HepG2 (cell line): ENCODE measurements around the gene ELAVL3. TPM values are rescaled to one million over a fixed set of nuclear protein-coding genes. Genes with fewer than 3 reads are reported as not detected.

Experiments
- AGO2 ChIP-seq: fragments of 200-400 bp; formaldehyde crosslinking; optimal IDR thresholded peaks from 2 replicates; pipeline ENCODE3; 2017; ENCODE audit warnings: mild to moderate bottlenecking, low read depth, low read length, moderate library complexity
- CHCHD3 ChIP-seq: sonication (generic); formaldehyde crosslinking; IDR thresholded peaks from 2 replicates; pipeline ENCODE4 v1.8.0; 2022; ENCODE audit warnings: mild to moderate bottlenecking, missing genetic modification reagents, moderate library complexity
- CREB1 ChIP-seq, 2 experiments: fragments of 450-650 bp in 1 of 2; IDR thresholded peaks; 2 replicates each; pipeline ENCODE4 v1.6.1; 2016 to 2017; ENCODE audit warnings: control low read depth in 1 of 2, mild to moderate bottlenecking in 1 of 2, missing compliant biosample characterization in 1 of 2, missing genetic modification characterization in 1 of 2
- EEA1 ChIP-seq: sonication (generic); formaldehyde crosslinking; IDR thresholded peaks from 2 replicates; pipeline ENCODE4 v1.5.1; 2020; ENCODE audit warnings: mild to moderate bottlenecking, missing genetic modification reagents, borderline replicate concordance
- ELK4 ChIP-seq: sonication (generic); formaldehyde crosslinking; IDR thresholded peaks from 2 replicates; pipeline ENCODE4 v1.9.0; 2021; ENCODE audit warnings: missing genetic modification reagents, borderline replicate concordance
- GABPA ChIP-seq, 2 experiments: IDR thresholded peaks; 2 replicates each; pipeline ENCODE4 v1.6.1; 2011 to 2016; ENCODE audit warnings: low read depth in 2 of 2, low read length in 1 of 2, missing biosample characterization in 1 of 2, missing genetic modification characterization in 1 of 2
- HDAC1 ChIP-seq: sonication (generic); formaldehyde crosslinking; IDR thresholded peaks from 2 replicates; pipeline ENCODE4 v1.5.1; 2020; ENCODE audit warnings: mild to moderate bottlenecking, missing genetic modification reagents
- MXI1 ChIP-seq: IDR thresholded peaks from 3 replicates; pipeline ENCODE4 v1.6.1; 2012; ENCODE audit warnings: low read depth, low read length, inconsistent platforms, borderline replicate concordance
- NR2F1 ChIP-seq, 2 experiments: fragments of 450-650 bp in 1 of 2; formaldehyde crosslinking in 1 of 2; IDR thresholded peaks; 2 replicates each; pipeline versions ENCODE4 v1.5.0 to v1.6.1; 2016 to 2020; ENCODE audit warnings: mild to moderate bottlenecking in 1 of 2, missing compliant biosample characterization in 1 of 2, missing genetic modification reagents in 1 of 2, moderate library complexity in 1 of 2
- NR2F2 ChIP-seq: IDR thresholded peaks from 2 replicates; pipeline ENCODE4 v1.6.1; 2012; ENCODE audit warnings: low read depth, inconsistent platforms, borderline replicate concordance
- PCBP1 ChIP-seq: fragments of 200-400 bp; formaldehyde crosslinking; IDR thresholded peaks from 2 replicates; pipeline ENCODE4 v1.6.1; 2017; ENCODE audit warnings: mild to moderate bottlenecking, low read depth, low read length, borderline replicate concordance
- SALL2 ChIP-seq: sonication (generic); formaldehyde crosslinking; IDR thresholded peaks from 2 replicates; pipeline ENCODE4 v1.8.1; 2023; ENCODE audit warnings: mild to moderate bottlenecking, missing genetic modification reagents, inconsistent platforms
- SIN3B ChIP-seq: fragments of 150-350 bp; IDR thresholded peaks from 2 replicates; pipeline ENCODE4 v1.6.1; 2014; ENCODE audit warnings: low read length
- SMAD3 ChIP-seq: sonication (generic); formaldehyde crosslinking; IDR thresholded peaks from 2 replicates; pipeline ENCODE4 v1.4.0; 2020; ENCODE audit warnings: missing genetic modification reagents
- TFDP1 ChIP-seq: IDR thresholded peaks from 2 replicates; pipeline ENCODE4 v1.6.1; 2016; ENCODE audit warnings: missing compliant biosample characterization, missing genetic modification reagents, borderline replicate concordance
- ZBTB33 ChIP-seq: sonication (generic); formaldehyde crosslinking; IDR thresholded peaks from 2 replicates; pipeline ENCODE4 v1.4.0; 2020; ENCODE audit warnings: missing genetic modification reagents
- ZFX ChIP-seq: sonication (generic); formaldehyde crosslinking; IDR thresholded peaks from 2 replicates; pipeline ENCODE4 v1.4.0; 2020; ENCODE audit warnings: mild to moderate bottlenecking, low read depth, missing genetic modification reagents, moderate library complexity
- ZNF441 ChIP-seq: sonication (generic); formaldehyde crosslinking; IDR thresholded peaks from 2 replicates; pipeline ENCODE4 v1.7.0; 2021; ENCODE audit warnings: missing genetic modification reagents, borderline replicate concordance
- ZNF607 ChIP-seq: sonication (generic); formaldehyde crosslinking; IDR thresholded peaks from 2 replicates; pipeline ENCODE4 v1.5.1; 2020; ENCODE audit warnings: missing genetic modification reagents, mild to moderate bottlenecking, borderline replicate concordance
- ZNF792 ChIP-seq: IDR thresholded peaks from 2 replicates; pipeline ENCODE4 v1.6.1; 2016
- ZSCAN12 ChIP-seq: sonication (generic); formaldehyde crosslinking; IDR thresholded peaks from 2 replicates; pipeline ENCODE4 v1.9.0; 2021; ENCODE audit warnings: mild to moderate bottlenecking, missing genetic modification reagents
- polyA plus RNA-seq, 8 experiments: library from polyadenylated mRNA; depleted of rRNA in 3 of 8; stranded (reverse) in 7 of 8; unstranded in 1 of 8; fragments of >200 nt; fragmentation: Illumina TruSeq in 4 of 8; extraction: Trizol in 4 of 8; gene quantifications; 2 replicates each; pipeline versions ENCODE4 v1.2.1 to v1.2.3, GENCODE V29; 2011 to 2016; ENCODE audit warnings: low read depth in 4 of 8, missing spikeins in 1 of 8, mixed read lengths in 1 of 8; ENCODE audit not compliant: insufficient read depth in 1 of 8
- total RNA-seq, 5 experiments: library from RNA; depleted of rRNA; stranded (reverse); fragments of >200 nt; fragmentation: Illumina TruSeq; extraction: Trizol; gene quantifications; 2 replicates each; pipeline ENCODE4 v1.2.3, GENCODE V29; 2016; ENCODE audit warnings: low read depth in 1 of 5
- TF ChIP-seq, protein P1 (sequence below): sonication (generic); formaldehyde crosslinking; IDR thresholded peaks from 2 replicates; pipeline ENCODE4; 2020; ENCODE audit warnings: missing genetic modification reagents, mild to moderate bottlenecking, borderline replicate concordance

The ELAVL3 gene
- total and polyA plus RNA-seq, 2 of the 13 experiments (the other 11 are each of a cell fraction or from before 2014, with no cell fraction given), result 0.03 TPM; not detected in 1

DNA sequence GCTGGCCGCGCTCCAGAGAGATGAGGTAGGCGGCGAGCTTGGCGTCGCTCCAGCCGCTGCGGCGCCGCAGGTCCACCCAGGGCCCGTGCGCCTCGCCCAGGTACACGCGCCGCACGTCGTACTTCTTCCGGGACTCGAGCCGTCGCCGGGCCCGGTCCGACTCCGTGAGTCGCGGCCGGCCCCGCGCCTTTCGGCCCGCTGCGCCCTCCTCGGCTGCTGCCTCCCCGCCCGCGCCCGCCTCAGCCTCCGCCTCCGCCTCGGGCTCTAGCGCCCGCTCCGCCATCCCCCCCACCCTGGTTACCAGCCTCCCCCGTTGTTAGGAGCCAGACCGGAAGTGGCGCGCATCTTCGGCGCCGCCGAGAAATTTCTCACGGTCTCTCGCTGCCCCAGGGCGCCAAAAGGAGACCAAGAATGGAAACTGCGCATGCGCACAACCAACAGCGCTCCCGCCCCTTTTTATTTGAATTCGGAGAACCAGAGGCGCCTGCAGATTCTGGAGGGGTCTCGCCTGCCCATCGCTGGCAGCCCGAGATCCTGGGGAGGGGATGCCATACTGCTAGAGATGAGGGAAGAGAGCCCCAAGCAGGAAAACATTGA is 24.8 kb upstream of the ELAVL3 start, which contains the start of gene ZNF653 (continued):
- TF ChIP-seq SALL2 (CRISPR knock-in tag) (peak; percentile 68; the same call in 1 of the 2 replicates), ELK4 (no peak), ZNF607 (CRISPR knock-in tag) (peak; percentile 25), CREB1 (IDR thresholded peaks at IDR 0.05) (peak; percentile 90), CREB1 (CRISPR knock-in tag; IDR thresholded peaks at IDR 0.05) (peak; percentile 98), HDAC1 (CRISPR knock-in tag) (peak; percentile 52), SIN3B (peak; percentile 52; the same call in 1 of the 2 replicates), CHCHD3 (CRISPR knock-in tag) (peak; percentile 58; the same call in 1 of the 2 replicates), ZFX (CRISPR knock-in tag) (peak; percentile 88), AGO2 (peak; percentile 96), EEA1 (CRISPR knock-in tag) (peak; percentile 52; the same call in 1 of the 2 replicates), NR2F1 (CRISPR knock-in tag; IDR thresholded peaks at IDR 0.05) (no peak), NR2F2 (0 out of 2 replicates have a peak, but pooled peaks have one; percentile 14), PCBP1 (peak; percentile 23; the same call in 1 of the 2 replicates), MXI1 (peak; percentile 100), ZBTB33 (0 out of 2 replicates have a peak, but pooled peaks have one; percentile 17), ZSCAN12 (CRISPR knock-in tag) (0 out of 2 replicates have a peak, but pooled peaks have one; percentile 33), SMAD3 (CRISPR knock-in tag) (no peak), ZNF792 (CRISPR knock-in tag) (peak; percentile 21; the same call in 1 of the 2 replicates), TFDP1 (CRISPR knock-in tag) (peak; percentile 76; the same call in 1 of the 2 replicates), ZNF441 (CRISPR knock-in tag) (peak; percentile 26; the same call in 1 of the 2 replicates), GABPA (IDR thresholded peaks at IDR 0.05; ENCODE audit: low read depth, low read length) (peak; percentile 72), GABPA (CRISPR knock-in tag; IDR thresholded peaks at IDR 0.05; ENCODE audit: low read depth) (peak; percentile 95)
- TF ChIP-seq, protein P1, sequence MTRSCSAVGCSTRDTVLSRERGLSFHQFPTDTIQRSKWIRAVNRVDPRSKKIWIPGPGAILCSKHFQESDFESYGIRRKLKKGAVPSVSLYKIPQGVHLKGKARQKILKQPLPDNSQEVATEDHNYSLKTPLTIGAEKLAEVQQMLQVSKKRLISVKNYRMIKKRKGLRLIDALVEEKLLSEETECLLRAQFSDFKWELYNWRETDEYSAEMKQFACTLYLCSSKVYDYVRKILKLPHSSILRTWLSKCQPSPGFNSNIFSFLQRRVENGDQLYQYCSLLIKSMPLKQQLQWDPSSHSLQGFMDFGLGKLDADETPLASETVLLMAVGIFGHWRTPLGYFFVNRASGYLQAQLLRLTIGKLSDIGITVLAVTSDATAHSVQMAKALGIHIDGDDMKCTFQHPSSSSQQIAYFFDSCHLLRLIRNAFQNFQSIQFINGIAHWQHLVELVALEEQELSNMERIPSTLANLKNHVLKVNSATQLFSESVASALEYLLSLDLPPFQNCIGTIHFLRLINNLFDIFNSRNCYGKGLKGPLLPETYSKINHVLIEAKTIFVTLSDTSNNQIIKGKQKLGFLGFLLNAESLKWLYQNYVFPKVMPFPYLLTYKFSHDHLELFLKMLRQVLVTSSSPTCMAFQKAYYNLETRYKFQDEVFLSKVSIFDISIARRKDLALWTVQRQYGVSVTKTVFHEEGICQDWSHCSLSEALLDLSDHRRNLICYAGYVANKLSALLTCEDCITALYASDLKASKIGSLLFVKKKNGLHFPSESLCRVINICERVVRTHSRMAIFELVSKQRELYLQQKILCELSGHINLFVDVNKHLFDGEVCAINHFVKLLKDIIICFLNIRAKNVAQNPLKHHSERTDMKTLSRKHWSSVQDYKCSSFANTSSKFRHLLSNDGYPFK (CRISPR knock-in tag), result peak; percentile 39; the same call in 1 of the 2 replicates
